PC-9 (cell line): Measurements from ENCODE around the gene RAD51AP2.

ENCODE experiments used
- CTCF ChIP-seq: fragments of 200-600 bp; sonication (generic); conservative IDR thresholded peaks from 2 replicates; pipeline ENCODE4 v1.6.1; 2017; ENCODE audit warnings: mixed run types, antibody characterized with exemption, mild to moderate bottlenecking, moderate library complexity
- EZH2 ChIP-seq: fragments of 200-600 bp; sonication (generic); IDR thresholded peaks from 2 replicates; pipeline ENCODE4 v1.8.0; 2017; ENCODE audit warnings: antibody characterized with exemption, low read depth

GRCh38 chr2:17543848-17544247 lies 25.6 kb upstream of the RAD51AP2 start:
- no peak for TF ChIP-seq CTCF
- no peak for TF ChIP-seq EZH2
